Suprapubic skin (tissue), 4 donors: Measurements from ENCODE around the gene TOR4A. TPM values are rescaled to one million over a fixed set of nuclear protein-coding genes. Genes with fewer than 3 reads are reported as not detected.

Source experiments
- DNase-seq, 2 donors: peaks; one replicate each; pipeline ENCODE4 v3.0.0-alpha.2; 2019; ENCODE audit warnings: low spot score in 2 of 2
- H3K27ac ChIP-seq: fragments of 200-600 bp; sonication (generic); one replicate; pipeline ENCODE4 v1.5.1; 2019
- H3K27me3 ChIP-seq: fragments of 200-600 bp; sonication (generic); one replicate; pipeline ENCODE4 v1.5.1; 2019
- H3K36me3 ChIP-seq: fragments of 200-600 bp; sonication (generic); one replicate; pipeline ENCODE4 v1.5.1; 2019
- H3K4me1 ChIP-seq: fragments of 200-600 bp; sonication (generic); one replicate; pipeline ENCODE4 v1.5.1; 2019
- H3K4me3 ChIP-seq: fragments of 200-600 bp; sonication (generic); one replicate; pipeline ENCODE4 v1.5.1; 2019; ENCODE audit warnings: mild to moderate bottlenecking
- H3K9me3 ChIP-seq: fragments of 200-600 bp; sonication (generic); one replicate; pipeline ENCODE4 v1.5.1; 2019
- EP300 ChIP-seq: sonication (generic); formaldehyde crosslinking; IDR thresholded peaks from one replicate; pipeline ENCODE4 v1.6.1; 2017; ENCODE audit warnings: antibody characterized with exemption
- POLR2A ChIP-seq, 2 donors: fragments of 450-650 bp; IDR thresholded peaks; one replicate each; pipeline ENCODE4 v1.6.1; 2017; ENCODE audit warnings: antibody characterized with exemption in 2 of 2, mild to moderate bottlenecking in 2 of 2, moderate library complexity in 2 of 2
- POLR2AphosphoS5 ChIP-seq, 3 donors: sonication (generic); formaldehyde crosslinking; IDR thresholded peaks; one replicate each; pipeline ENCODE4 v1.6.1; 2017; ENCODE audit warnings: antibody characterized with exemption in 3 of 3
- WGBS: methylation state at CpG from one replicate; pipeline ENCODE4 v1.1.5; 2018; 5-methylcytosine and 5-hydroxymethylcytosine counted together
- total RNA-seq, 4 donors: library from RNA; depleted of rRNA; stranded (reverse); fragments of >200 nt; gene quantifications; one replicate each; pipeline ENCODE4 v1.1.0, GENCODE V29; 2016
- TF ChIP-seq, protein P1 (sequence below), 2 donors: fragments of 200-600 bp in 1 of 2; fragments of 450-650 bp in 1 of 2; sonication (generic) in 1 of 2; IDR thresholded peaks; one replicate each; pipeline ENCODE4 v1.5.1; 2016 to 2019; ENCODE audit warnings: antibody characterized with exemption in 2 of 2, mild to moderate bottlenecking in 1 of 2, moderate library complexity in 1 of 2

Gene TOR4A
- total RNA-seq, 4 donors from 2014 or later = 3.5 to 9.2 (median 4.4) TPM

DNA sequence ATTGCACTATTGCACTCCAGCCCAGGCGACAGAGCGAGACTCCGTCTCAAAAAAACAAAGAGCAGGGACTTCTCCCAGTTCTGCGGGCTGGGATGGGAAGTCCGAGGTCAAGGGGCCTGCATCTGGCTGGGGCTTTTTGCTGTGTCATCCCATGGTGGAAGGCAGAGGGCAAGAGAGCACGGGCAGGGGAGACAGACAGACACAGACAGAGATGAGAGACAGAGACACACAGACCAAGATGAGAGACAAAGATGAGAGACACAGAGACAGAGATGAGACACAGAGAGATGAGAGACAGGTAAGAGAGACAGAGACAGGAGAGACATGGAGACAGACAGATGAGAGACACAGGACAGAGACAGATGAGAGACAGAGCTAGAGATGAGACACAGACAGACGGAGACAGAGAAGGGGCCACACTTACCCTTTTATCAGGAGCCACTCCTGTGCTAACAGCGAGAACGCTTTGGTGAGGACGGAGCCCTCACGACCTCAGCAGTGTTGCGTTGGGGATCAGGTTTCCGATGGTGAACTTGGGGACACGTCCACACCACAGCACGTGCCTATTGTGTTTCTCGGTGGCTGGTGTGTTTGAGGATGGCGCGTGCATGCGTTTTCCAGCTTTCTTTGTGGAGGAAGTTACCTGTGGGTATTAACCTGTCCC, 8.9 kb upstream of the TOR4A start:
- Histone ChIP-seq H3K4me1 (peaks cover 42% of the 10 kb centered on the region), H3K4me3 (no peak overlapping the region), H3K36me3 (peaks cover 60% of the 10 kb centered on the region), H3K27ac (peak overlapping the region; percentile 66), H3K9me3 (no peaks in the 10 kb centered on the region), H3K27me3 (no peaks in the 10 kb centered on the region)
- peak in 1 of 2 donors; percentile 63 for DNase-seq
- no peak for TF ChIP-seq POLR2A (IDR thresholded peaks at IDR 0.05)
- TF ChIP-seq, protein P1, sequence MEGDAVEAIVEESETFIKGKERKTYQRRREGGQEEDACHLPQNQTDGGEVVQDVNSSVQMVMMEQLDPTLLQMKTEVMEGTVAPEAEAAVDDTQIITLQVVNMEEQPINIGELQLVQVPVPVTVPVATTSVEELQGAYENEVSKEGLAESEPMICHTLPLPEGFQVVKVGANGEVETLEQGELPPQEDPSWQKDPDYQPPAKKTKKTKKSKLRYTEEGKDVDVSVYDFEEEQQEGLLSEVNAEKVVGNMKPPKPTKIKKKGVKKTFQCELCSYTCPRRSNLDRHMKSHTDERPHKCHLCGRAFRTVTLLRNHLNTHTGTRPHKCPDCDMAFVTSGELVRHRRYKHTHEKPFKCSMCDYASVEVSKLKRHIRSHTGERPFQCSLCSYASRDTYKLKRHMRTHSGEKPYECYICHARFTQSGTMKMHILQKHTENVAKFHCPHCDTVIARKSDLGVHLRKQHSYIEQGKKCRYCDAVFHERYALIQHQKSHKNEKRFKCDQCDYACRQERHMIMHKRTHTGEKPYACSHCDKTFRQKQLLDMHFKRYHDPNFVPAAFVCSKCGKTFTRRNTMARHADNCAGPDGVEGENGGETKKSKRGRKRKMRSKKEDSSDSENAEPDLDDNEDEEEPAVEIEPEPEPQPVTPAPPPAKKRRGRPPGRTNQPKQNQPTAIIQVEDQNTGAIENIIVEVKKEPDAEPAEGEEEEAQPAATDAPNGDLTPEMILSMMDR (IDR thresholded peaks at IDR 0.05) = no peak
- no peak for TF ChIP-seq POLR2AphosphoS5 (IDR thresholded peaks at IDR 0.05)
- TF ChIP-seq EP300 = no peak
- 81% methylated on average over 19 of the region's 19 CpGs for WGBS

GRCh38 chr9:137269231-137269772, 8.2 kb upstream of the TOR4A start:
- peak in 1 of 2 donors; percentile 62 for DNase-seq
- Histone ChIP-seq H3K9me3 (no peaks in the 10 kb centered on the region), H3K27me3 (no peaks in the 10 kb centered on the region), H3K4me1 (peaks cover 48% of the 10 kb centered on the region), H3K4me3 (no peak overlapping the region), H3K27ac (peak overlapping the region; percentile 66), H3K36me3 (peaks cover 54% of the 10 kb centered on the region)
- 41% methylated on average over 17 of the region's 17 CpGs for WGBS
- TF ChIP-seq, protein P1 (IDR thresholded peaks at IDR 0.05) = no peak
- no peak for TF ChIP-seq POLR2A (IDR thresholded peaks at IDR 0.05)
- TF ChIP-seq POLR2AphosphoS5 (IDR thresholded peaks at IDR 0.05) = no peak
- no peak for TF ChIP-seq EP300

DNA sequence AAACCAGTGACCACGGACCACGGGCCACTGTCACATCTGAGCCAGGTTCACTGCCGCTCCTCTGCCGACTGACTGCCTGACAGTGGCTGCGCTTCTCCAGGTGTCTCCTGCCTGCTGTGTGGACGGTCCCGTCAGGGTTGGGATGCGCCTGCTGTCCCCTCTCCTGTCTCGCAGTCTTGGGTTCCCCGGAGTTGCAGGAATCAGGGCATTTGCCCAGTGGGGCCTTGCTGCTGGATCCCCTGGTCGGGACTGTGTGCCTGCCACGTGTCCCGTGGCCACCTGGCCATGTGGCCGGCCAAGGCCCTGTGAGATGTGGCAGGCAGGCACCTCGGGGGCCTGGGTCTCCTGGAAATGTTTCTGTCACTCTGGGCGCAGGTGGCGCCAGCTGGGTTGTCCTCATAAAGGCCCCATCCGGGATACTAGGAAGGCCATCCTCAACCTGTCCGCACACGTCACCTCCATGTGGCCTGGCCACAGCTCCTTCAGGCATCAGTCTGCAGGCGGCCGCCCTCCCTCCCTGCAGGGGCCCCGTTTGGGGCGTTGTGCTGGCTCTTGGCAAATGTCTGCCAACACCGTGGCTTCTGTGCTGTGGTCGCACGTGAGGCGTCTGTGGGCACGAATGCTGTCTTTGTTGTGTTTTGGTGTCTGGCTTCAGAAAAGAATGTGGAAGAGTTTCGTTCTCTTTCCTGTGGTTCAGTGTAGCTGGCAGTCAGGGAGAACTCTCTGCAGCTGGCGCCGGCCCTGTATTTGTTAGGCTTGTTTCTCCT, 6.4 kb upstream of the TOR4A start:
- Histone ChIP-seq H3K4me3 (no peak overlapping the region), H3K27ac (peak overlapping the region; percentile 15), H3K36me3 (peaks cover 43% of the 10 kb centered on the region), H3K27me3 (no peaks in the 10 kb centered on the region), H3K4me1 (peaks cover 66% of the 10 kb centered on the region), H3K9me3 (no peaks in the 10 kb centered on the region)
- WGBS = 68% methylated on average over 20 of the region's 32 CpGs
- TF ChIP-seq EP300 (no peak), POLR2AphosphoS5 (IDR thresholded peaks at IDR 0.05) (no peak), POLR2A (IDR thresholded peaks at IDR 0.05) (no peak)
- TF ChIP-seq, protein P1 (IDR thresholded peaks at IDR 0.05) = no peak
- no peak for DNase-seq

GRCh38 chr9:137271696-137272076, 5.8 kb upstream of the TOR4A start:
- Histone ChIP-seq H3K27ac (peak overlapping the region; percentile 15), H3K36me3 (peaks cover 37% of the 10 kb centered on the region), H3K27me3 (no peaks in the 10 kb centered on the region), H3K4me1 (peaks cover 72% of the 10 kb centered on the region), H3K4me3 (no peak overlapping the region), H3K9me3 (no peaks in the 10 kb centered on the region)
- no peak for TF ChIP-seq POLR2AphosphoS5 (IDR thresholded peaks at IDR 0.05)
- TF ChIP-seq EP300 = no peak
- no peak for TF ChIP-seq POLR2A (IDR thresholded peaks at IDR 0.05)
- TF ChIP-seq, protein P1 (IDR thresholded peaks at IDR 0.05) = no peak
- DNase-seq = no peak
- WGBS = 28% methylated on average over 3 of the region's 3 CpGs
